PC-3 (cell line): ENCODE data around the gene SPRR3. TPM values are rescaled to one million over a fixed set of nuclear protein-coding genes. Genes with fewer than 3 reads are reported as not detected.

Experiments used
- ATAC-seq: fragments of 200-7000 bp; cut with Tn5 transposase; 2 replicates; pipeline ENCODE4 v1.9.1; 2020; ENCODE audit warnings: mild to moderate bottlenecking, moderate library complexity
- BruUV-seq: library from RNA; stranded (reverse); fragments of 400-500 nt; replicated peaks from 2 replicates; lab custom pipeline; 2021; lab: Mats Ljungman, UMichigan
- CTCF ChIA-PET: fragments of 300-600 bp; sonication (Branson Sonifier 250); formaldehyde crosslinking; loops from one replicate; lab custom pipeline; 2022; ENCODE audit warnings: antibody characterized with exemption; lab: Charles Lee
- POLR2A ChIA-PET: fragments of 300-600 bp; sonication (Branson Sonifier 250); formaldehyde crosslinking; loops from one replicate; lab custom pipeline; 2022; ENCODE audit warnings: antibody characterized with exemption; ENCODE audit not compliant: unreplicated experiment; lab: Charles Lee
- DNase-seq: peaks from one replicate; pipeline ENCODE4 v3.0.0-alpha.2; 2015
- H2AFZ ChIP-seq: fragments of 300-600 bp; sonication (generic); 2 replicates; pipeline ENCODE4 v1.6.0; 2016; ENCODE audit warnings: antibody characterized with exemption, low read length
- H3F3A ChIP-seq: fragments of 300-600 bp; sonication (generic); one replicate; pipeline ENCODE4 v1.6.0; 2017; ENCODE audit warnings: antibody characterized with exemption, low read length, control low read depth, mild to moderate bottlenecking; ENCODE audit not compliant: unreplicated experiment
- H3K27ac ChIP-seq: fragments of 300-600 bp; sonication (generic); 2 replicates; pipeline ENCODE4 v1.5.1; 2016; ENCODE audit warnings: mild to moderate bottlenecking, low read length
- H3K27me3 ChIP-seq: fragments of 300-600 bp; sonication (generic); 2 replicates; pipeline ENCODE4 v1.6.1; 2016; ENCODE audit warnings: low read length, mixed read lengths
- H3K36me3 ChIP-seq: fragments of 300-600 bp; sonication (generic); 2 replicates; pipeline ENCODE4 v1.6.1; 2016; ENCODE audit warnings: low read depth, mixed run types, low read length, mixed read lengths
- H3K4me1 ChIP-seq: fragments of 300-600 bp; sonication (generic); 2 replicates; pipeline ENCODE4 v1.5.1; 2016; ENCODE audit warnings: low read length; ENCODE audit not compliant: insufficient read depth
- H3K4me2 ChIP-seq: fragments of 300-600 bp; sonication (generic); 2 replicates; pipeline ENCODE4 v1.6.0; 2016; ENCODE audit warnings: low read length
- H3K4me3 ChIP-seq: fragments of 300-600 bp; sonication (generic); 2 replicates; pipeline ENCODE4 v1.5.1; 2016; ENCODE audit warnings: mild to moderate bottlenecking, low read length, mixed read lengths
- H3K79me2 ChIP-seq: fragments of 300-600 bp; sonication (generic); 2 replicates; pipeline ENCODE4 v1.6.1; 2017; ENCODE audit warnings: low read length, mixed read lengths
- H3K9ac ChIP-seq: fragments of 300-600 bp; sonication (generic); 2 replicates; pipeline ENCODE4 v1.6.0; 2016; ENCODE audit warnings: mild to moderate bottlenecking, low read length
- H3K9me2 ChIP-seq: fragments of 300-600 bp; sonication (generic); replicated peaks from 2 replicates; pipeline ENCODE4 v1.6.1; 2016; ENCODE audit warnings: mixed run types, low read length, mixed read lengths
- H3K9me3 ChIP-seq: fragments of 300-600 bp; sonication (generic); 2 replicates; pipeline ENCODE4 v1.6.1; 2016; ENCODE audit warnings: low read length, mixed read lengths
- H4K20me1 ChIP-seq: fragments of 300-600 bp; sonication (generic); 2 replicates; pipeline ENCODE4 v1.6.1; 2016; ENCODE audit warnings: low read length, mixed read lengths
- EZH2 ChIP-seq: fragments of 300-600 bp; sonication (generic); IDR thresholded peaks from one replicate; pipeline ENCODE4 v1.6.1; 2017; ENCODE audit warnings: antibody characterized with exemption, mild to moderate bottlenecking, low read length; ENCODE audit not compliant: unreplicated experiment
- EZH2phosphoT487 ChIP-seq: fragments of 300-600 bp; sonication (generic); IDR thresholded peaks from 2 replicates; pipeline ENCODE4 v1.6.1; 2018; ENCODE audit warnings: mild to moderate bottlenecking, antibody characterized with exemption, low read length, borderline replicate concordance
- intact Hi-C: fragments of 100-400 bp; cut with micrococcal nuclease; formaldehyde crosslinking; loops from 2 replicates; pipeline ENCODE4 v1.9.0; 2023
- total RNA-seq: library from RNA; depleted of rRNA; stranded (reverse); fragments of >200 nt; gene quantifications from 2 replicates; pipeline ENCODE4 v1.2.3, GENCODE V29; 2014
- TF ChIP-seq, protein P1 (sequence below): fragments of 300-600 bp; sonication (generic); conservative IDR thresholded peaks from 2 replicates; pipeline ENCODE4 v1.5.1; 2017; ENCODE audit warnings: antibody characterized with exemption, low read depth, mild to moderate bottlenecking, low read length

SPRR3 gene
- total RNA-seq, 1 experiment from 2014 or later: 0.51 TPM

DNA sequence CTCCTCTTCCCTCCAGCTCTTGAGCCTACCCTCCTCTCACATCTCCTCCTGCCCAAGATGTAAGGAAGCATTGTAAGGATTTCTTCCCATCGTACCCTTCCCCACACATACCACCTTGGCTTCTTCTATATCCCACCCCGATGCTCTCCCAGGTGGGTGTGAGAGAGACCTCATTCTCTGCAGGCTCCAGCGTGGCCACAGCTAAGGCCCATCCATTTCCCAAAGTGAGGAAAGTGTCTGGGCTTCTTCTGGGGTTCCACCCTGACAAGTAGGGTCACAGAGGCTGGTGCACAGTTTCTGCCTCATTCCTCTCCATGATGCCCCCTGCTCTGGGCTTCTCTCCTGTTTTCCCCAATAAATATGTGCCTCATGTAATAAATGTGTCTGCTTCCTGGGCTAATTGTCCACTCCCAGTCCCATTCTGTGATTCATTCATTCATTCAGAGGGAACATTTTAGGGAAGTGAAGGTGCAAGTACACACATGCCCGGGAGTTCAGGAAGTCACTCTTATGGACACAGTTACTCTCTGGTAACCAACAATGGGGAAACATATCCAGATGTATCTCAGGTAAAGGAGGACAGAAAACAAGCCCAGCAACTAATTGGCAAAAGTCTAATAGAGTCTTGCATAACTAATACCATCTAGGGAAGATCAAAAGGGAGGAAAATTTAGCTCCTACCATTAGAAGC is 29.2 kb upstream of the SPRR3 start:
- Histone ChIP-seq H3K9me2 (no peaks in the 10 kb centered on the region), H3K4me1 (peaks cover 3% of the 10 kb centered on the region; the same call in 1 of the 2 replicates), H3K27me3 (peaks cover 41% of the 10 kb centered on the region), H3K4me3 (no peak overlapping the region), H3K9ac (no peak overlapping the region), H4K20me1 (no peaks in the 10 kb centered on the region), H3K4me2 (no peak overlapping the region), H3K27ac (no peak overlapping the region), H3K9me3 (peaks cover 4% of the 10 kb centered on the region; the same call in 1 of the 2 replicates), H3K79me2 (no peaks in the 10 kb centered on the region), H3F3A (no peaks in the 10 kb centered on the region), H2AFZ (no peak overlapping the region), H3K36me3 (no peaks in the 10 kb centered on the region)
- ChIA-PET CTCF (no interaction called here), POLR2A (no interaction called here)
- BruUV-seq: no TSS peak
- no peak for DNase-seq
- no peak for TF ChIP-seq EZH2phosphoT487
- TF ChIP-seq EZH2: no peak
- TF ChIP-seq, protein P1, sequence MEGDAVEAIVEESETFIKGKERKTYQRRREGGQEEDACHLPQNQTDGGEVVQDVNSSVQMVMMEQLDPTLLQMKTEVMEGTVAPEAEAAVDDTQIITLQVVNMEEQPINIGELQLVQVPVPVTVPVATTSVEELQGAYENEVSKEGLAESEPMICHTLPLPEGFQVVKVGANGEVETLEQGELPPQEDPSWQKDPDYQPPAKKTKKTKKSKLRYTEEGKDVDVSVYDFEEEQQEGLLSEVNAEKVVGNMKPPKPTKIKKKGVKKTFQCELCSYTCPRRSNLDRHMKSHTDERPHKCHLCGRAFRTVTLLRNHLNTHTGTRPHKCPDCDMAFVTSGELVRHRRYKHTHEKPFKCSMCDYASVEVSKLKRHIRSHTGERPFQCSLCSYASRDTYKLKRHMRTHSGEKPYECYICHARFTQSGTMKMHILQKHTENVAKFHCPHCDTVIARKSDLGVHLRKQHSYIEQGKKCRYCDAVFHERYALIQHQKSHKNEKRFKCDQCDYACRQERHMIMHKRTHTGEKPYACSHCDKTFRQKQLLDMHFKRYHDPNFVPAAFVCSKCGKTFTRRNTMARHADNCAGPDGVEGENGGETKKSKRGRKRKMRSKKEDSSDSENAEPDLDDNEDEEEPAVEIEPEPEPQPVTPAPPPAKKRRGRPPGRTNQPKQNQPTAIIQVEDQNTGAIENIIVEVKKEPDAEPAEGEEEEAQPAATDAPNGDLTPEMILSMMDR: no peak
- intact Hi-C loops: no loop called here
- ATAC-seq: no peak

DNA sequence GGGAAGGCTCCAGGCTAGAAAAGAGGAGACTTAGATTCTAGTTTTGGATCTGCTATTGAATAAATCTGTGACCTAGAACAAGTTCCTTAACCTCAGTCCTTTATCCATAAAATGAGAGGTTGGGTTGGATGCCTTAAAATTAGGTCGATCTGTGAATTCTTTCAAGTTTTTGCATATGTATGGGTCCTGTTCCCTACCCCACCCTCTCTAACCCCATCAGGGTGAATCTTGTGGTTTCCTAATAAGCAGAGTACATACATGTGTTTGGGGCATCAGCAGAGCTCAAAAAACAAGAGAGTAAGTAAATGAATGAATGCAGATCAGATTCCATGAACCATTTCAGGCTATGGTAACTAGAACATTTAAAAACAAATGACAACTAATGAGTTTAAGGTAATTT is 24.9 kb upstream of the SPRR3 start:
- no peaks in the 10 kb centered on the region for H3K36me3 ChIP-seq
- H3K27me3 ChIP-seq: peaks cover 42% of the 10 kb centered on the region
- no peaks in the 10 kb centered on the region for H3K4me1 ChIP-seq
- DNase-seq (no peak), ATAC-seq (no peak)
- no TSS peak for BruUV-seq
- no peak overlapping the region for H3K9ac ChIP-seq
- H4K20me1 ChIP-seq: no peaks in the 10 kb centered on the region
- H3K27ac ChIP-seq: no peak overlapping the region
- H3K4me3 ChIP-seq: no peak overlapping the region
- no peak overlapping the region for H3K4me2 ChIP-seq
- H3K9me3 ChIP-seq: peaks cover 4% of the 10 kb centered on the region; the same call in 1 of the 2 replicates
- ChIA-PET POLR2A (no interaction called here), CTCF (no interaction called here)
- no peaks in the 10 kb centered on the region for H3K9me2 ChIP-seq
- no peaks in the 10 kb centered on the region for H3F3A ChIP-seq
- no peaks in the 10 kb centered on the region for H3K79me2 ChIP-seq
- no peak overlapping the region for H2AFZ ChIP-seq
- TF ChIP-seq EZH2phosphoT487: no peak
- TF ChIP-seq EZH2: no peak
- TF ChIP-seq, protein P1: no peak
- intact Hi-C loops: no loop called here

DNA sequence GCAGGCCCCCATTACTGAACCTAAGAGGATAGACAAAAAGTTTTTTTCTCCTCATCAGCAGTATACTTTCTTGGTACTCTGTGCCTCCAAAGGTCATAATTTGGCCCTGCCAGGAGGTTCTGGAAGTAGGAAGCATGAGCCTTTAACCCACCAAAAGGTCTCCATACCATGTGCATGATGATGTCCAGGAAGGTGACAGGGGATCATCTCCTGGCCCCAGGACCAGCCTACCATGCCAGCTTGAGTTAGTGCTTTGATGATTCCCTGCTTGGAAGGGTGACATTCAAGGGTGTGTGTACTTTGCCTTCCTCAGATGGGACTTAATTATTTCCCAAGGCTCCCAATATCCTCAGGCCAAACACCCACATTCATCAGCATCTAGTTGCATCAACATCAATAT is 23.9 kb upstream of the SPRR3 start:
- no peak overlapping the region for H3K27ac ChIP-seq
- H3K27me3 ChIP-seq: peaks cover 42% of the 10 kb centered on the region
- H3K9me2 ChIP-seq: no peaks in the 10 kb centered on the region
- ATAC-seq: no peak
- no TSS peak for BruUV-seq
- H3K4me1 ChIP-seq: 0 out of 2 replicates have a peak, but pooled peaks cover under 1% of the 10 kb centered on the region
- no peak overlapping the region for H3K9ac ChIP-seq
- H3K9me3 ChIP-seq: peaks cover 4% of the 10 kb centered on the region; the same call in 1 of the 2 replicates
- no peak overlapping the region for H3K4me3 ChIP-seq
- intact Hi-C loops: no loop called here
- no peak for DNase-seq
- TF ChIP-seq EZH2phosphoT487 (no peak), EZH2 (no peak)
- TF ChIP-seq, protein P1: no peak
- no peaks in the 10 kb centered on the region for H4K20me1 ChIP-seq
- no peaks in the 10 kb centered on the region for H3K36me3 ChIP-seq
- ChIA-PET POLR2A (no interaction called here), CTCF (no interaction called here)
- H3F3A ChIP-seq: no peaks in the 10 kb centered on the region
- no peak overlapping the region for H2AFZ ChIP-seq
- H3K4me2 ChIP-seq: no peak overlapping the region
- H3K79me2 ChIP-seq: no peaks in the 10 kb centered on the region
